Adrenal gland (tissue), 12 donors: ENCODE results near the gene RAD21L1. TPM values are rescaled to one million over a fixed set of nuclear protein-coding genes. Genes with fewer than 3 reads are reported as not detected.

Experiments
- DNase-seq, 7 donors: peaks; one replicate each; pipeline ENCODE4 v3.0.0-alpha.2; 2019 to 2020
- H3K27ac ChIP-seq, 5 donors: fragments of 200-600 bp; sonication (generic) in 4 of 5; 1 replicate in 3 of 5; 2 replicates in 2 of 5; pipeline versions ENCODE4 v1.5.1 to v1.8.0; 2016 to 2020; ENCODE audit warnings: mild to moderate bottlenecking in 1 of 5
- H3K27me3 ChIP-seq: fragments of 200-600 bp; 2 replicates; pipeline ENCODE4 v1.8.0; 2021
- H3K36me3 ChIP-seq, 2 donors: fragments of 200-600 bp; replicated peaks in 1 of 2; 1 replicate in 1 of 2; 2 replicates in 1 of 2; pipeline versions ENCODE4 v1.5.1 to v1.8.0; 2018 to 2022
- H3K4me1 ChIP-seq, 2 donors: fragments of 200-600 bp; replicated peaks in 1 of 2; 1 replicate in 1 of 2; 2 replicates in 1 of 2; pipeline versions ENCODE4 v1.5.1 to v1.8.0; 2018 to 2021
- H3K4me3 ChIP-seq, 4 donors: fragments of 200-600 bp; sonication (generic) in 3 of 4; one replicate each; pipeline ENCODE4 v1.5.1; 2016 to 2018
- H3K9me3 ChIP-seq, 3 donors: fragments of 200-600 bp; sonication (generic) in 1 of 3; replicated peaks in 1 of 3; 1 replicate in 2 of 3; 2 replicates in 1 of 3; pipeline versions ENCODE4 v1.5.1 to v1.8.0; 2016 to 2021
- POLR2A ChIP-seq, 2 donors: fragments of 450-650 bp; IDR thresholded peaks; one replicate each; pipeline ENCODE4 v1.6.1; 2017; ENCODE audit warnings: antibody characterized with exemption in 2 of 2, mild to moderate bottlenecking in 2 of 2, moderate library complexity in 1 of 2
- WGBS, 4 donors: extraction: QIAGEN DNeasy Blood & Tissue Kit in 2 of 4; methylation state at CpG; one replicate each; pipeline versions ENCODE4 v1.1.5 to v1.1.7; 2013 to 2017; 5-methylcytosine and 5-hydroxymethylcytosine counted together
- intact Hi-C, 2 donors: fragments of 100-400 bp; cut with DNase I; formaldehyde crosslinking; loops; one replicate each; pipeline versions ENCODE4 v1.14.1 to v1.15.0; 2022 to 2023
- polyA plus RNA-seq, 3 donors: library from polyadenylated mRNA; stranded (reverse); fragments of 200-250 nt in 2 of 3; fragments of 350-450 nt in 1 of 3; fragmentation: Illumina TruSeq in 1 of 3; extraction: RNeasy Lipid Tissue Mini Kit (QIAGEN cat#74804) in 1 of 3; gene quantifications; one replicate each; pipeline ENCODE4 v1.2.3, GENCODE V29; 2013 to 2014
- total RNA-seq, 9 donors: library from RNA; depleted of rRNA in 4 of 9; stranded (reverse); fragments of >200 nt in 4 of 9; fragments of 120-200 nt in 1 of 9; fragmentation: NEBNext Ultra II Directional in 1 of 9; extraction: Animal tissue kit (Norgen Biotek cat#: 25700) in 1 of 9; gene quantifications; one replicate each; pipeline versions ENCODE4 v1.1.0 to v1.2.4, GENCODE V29; 2013 to 2023
- TF ChIP-seq, protein P1 (sequence below), 6 experiments: fragments of 450-650 bp in 4 of 6; fragments of 200-600 bp in 2 of 6; sonication (generic) in 1 of 6; IDR thresholded peaks; 1 replicate in 5 of 6; 2 replicates in 1 of 6; pipeline versions ENCODE4 v1.5.1 to v1.8.0; 2016 to 2021; ENCODE audit warnings: antibody characterized with exemption in 6 of 6, mild to moderate bottlenecking in 2 of 6, moderate library complexity in 1 of 6
- donor health status: healthy with polysubstance abuse.
- donor health status: Bipolar disorder and iron deficiency.
- donor health status: DM: yes; HTN: yes; CAD: no.
- donor health status: DM: no; HTN: no; CAD: no.
- donor health status: DM: no; HTN: no; CAD: no.
- donor health status: DM: yes; HTN: yes; CAD: no.

RAD21L1 gene
- total and polyA plus RNA-seq, 12 donors: 0.06 to 0.07 TPM; not detected in 10

DNA sequence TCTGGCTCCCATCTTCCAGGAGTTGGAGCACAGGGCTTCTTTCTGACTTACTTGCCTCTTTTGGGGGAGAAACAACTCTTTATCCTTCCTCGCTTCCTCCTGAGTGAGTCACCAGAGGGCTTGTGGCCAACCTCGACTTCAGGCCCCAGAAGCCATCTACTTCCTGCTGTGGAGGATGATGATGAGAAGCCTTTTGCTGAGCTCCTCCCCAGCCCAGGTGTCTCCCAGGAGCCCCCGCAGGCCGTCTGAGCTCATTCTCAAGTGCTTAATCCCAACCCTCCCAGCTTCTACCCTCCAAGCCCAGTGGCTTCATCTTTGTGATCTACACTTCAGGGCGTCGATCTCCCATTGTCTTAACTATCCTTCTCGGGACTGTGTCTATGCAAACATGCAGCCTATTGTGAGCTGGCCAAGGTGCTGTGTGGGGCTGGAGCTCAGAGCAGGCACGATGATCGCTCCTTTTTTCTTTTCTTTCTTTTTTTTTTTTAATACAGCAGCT is 75.2 kb downstream of the RAD21L1 start:
- H3K36me3 ChIP-seq: no peaks in the 10 kb centered on the region
- WGBS, 4 donors: 74 to 83% (median 78%) methylated on average over 9 of the region's 9 CpGs

DNA sequence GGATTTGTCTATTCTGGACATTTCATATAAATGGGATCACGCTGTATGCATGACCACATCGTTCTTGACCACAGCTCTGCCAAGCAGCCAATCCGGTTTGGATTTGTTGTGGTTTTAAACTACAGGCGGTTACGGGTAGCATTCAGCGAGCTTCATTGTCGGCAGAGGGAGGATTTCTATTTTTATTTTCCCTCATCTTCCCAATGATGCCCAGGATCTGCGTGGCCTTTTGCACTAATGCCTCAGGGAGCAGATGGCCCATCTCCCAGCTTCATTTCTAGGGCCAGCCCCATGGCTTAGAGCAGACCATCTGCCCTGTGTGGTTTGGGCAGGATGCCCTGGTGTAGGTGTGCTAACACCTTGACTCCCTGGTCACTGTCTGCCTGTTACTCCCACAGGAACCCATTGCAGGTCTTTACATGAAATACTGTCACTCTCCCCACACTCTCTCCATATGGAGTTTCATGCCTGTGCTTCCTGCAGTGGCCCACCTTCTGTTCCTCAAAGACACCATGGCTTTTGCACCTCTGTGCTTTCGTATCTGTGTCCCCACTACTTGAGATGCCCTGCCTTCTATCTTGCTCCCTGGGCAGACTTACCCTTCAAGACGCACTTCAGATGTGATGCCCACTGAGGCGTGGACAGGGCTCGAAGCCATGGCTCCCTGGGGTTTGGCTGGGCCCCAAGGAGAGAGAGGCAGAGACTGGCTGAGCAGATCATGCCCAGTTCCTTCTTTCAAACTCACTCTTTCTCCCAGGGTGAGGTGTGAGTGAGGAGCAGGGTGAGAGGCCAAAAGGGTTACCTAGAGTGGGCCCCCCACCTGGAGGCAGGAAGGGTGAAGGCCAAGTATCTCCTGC is 77.1 kb downstream of the RAD21L1 start:
- DNase-seq: no peak
- H3K36me3 ChIP-seq: no peaks in the 10 kb centered on the region
- no peaks in the 10 kb centered on the region for H3K4me1 ChIP-seq
- H3K27ac ChIP-seq: no peak overlapping the region
- H3K9me3 ChIP-seq: no peaks in the 10 kb centered on the region
- H3K27me3 ChIP-seq: no peaks in the 10 kb centered on the region
- H3K4me3 ChIP-seq: no peak overlapping the region
- WGBS, 4 donors: 84 to 91% (median 91%) methylated on average over 12 of the region's 12 CpGs
- TF ChIP-seq POLR2A (IDR thresholded peaks at IDR 0.05): no peak
- TF ChIP-seq, protein P1, sequence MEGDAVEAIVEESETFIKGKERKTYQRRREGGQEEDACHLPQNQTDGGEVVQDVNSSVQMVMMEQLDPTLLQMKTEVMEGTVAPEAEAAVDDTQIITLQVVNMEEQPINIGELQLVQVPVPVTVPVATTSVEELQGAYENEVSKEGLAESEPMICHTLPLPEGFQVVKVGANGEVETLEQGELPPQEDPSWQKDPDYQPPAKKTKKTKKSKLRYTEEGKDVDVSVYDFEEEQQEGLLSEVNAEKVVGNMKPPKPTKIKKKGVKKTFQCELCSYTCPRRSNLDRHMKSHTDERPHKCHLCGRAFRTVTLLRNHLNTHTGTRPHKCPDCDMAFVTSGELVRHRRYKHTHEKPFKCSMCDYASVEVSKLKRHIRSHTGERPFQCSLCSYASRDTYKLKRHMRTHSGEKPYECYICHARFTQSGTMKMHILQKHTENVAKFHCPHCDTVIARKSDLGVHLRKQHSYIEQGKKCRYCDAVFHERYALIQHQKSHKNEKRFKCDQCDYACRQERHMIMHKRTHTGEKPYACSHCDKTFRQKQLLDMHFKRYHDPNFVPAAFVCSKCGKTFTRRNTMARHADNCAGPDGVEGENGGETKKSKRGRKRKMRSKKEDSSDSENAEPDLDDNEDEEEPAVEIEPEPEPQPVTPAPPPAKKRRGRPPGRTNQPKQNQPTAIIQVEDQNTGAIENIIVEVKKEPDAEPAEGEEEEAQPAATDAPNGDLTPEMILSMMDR (IDR thresholded peaks at IDR 0.05): no peak
- intact Hi-C loops: no loop called here

More for the DNA sequence above, 75.2 kb downstream of the RAD21L1 start:
- no peak for DNase-seq
- Histone ChIP-seq H3K9me3 (no peaks in the 10 kb centered on the region), H3K4me3 (no peak overlapping the region), H3K27ac (no peak overlapping the region), H3K27me3 (no peaks in the 10 kb centered on the region), H3K4me1 (no peaks in the 10 kb centered on the region)
- intact Hi-C loops: no loop called here
- TF ChIP-seq, protein P1 (IDR thresholded peaks at IDR 0.05): no peak
- TF ChIP-seq POLR2A (IDR thresholded peaks at IDR 0.05): no peak

DNA sequence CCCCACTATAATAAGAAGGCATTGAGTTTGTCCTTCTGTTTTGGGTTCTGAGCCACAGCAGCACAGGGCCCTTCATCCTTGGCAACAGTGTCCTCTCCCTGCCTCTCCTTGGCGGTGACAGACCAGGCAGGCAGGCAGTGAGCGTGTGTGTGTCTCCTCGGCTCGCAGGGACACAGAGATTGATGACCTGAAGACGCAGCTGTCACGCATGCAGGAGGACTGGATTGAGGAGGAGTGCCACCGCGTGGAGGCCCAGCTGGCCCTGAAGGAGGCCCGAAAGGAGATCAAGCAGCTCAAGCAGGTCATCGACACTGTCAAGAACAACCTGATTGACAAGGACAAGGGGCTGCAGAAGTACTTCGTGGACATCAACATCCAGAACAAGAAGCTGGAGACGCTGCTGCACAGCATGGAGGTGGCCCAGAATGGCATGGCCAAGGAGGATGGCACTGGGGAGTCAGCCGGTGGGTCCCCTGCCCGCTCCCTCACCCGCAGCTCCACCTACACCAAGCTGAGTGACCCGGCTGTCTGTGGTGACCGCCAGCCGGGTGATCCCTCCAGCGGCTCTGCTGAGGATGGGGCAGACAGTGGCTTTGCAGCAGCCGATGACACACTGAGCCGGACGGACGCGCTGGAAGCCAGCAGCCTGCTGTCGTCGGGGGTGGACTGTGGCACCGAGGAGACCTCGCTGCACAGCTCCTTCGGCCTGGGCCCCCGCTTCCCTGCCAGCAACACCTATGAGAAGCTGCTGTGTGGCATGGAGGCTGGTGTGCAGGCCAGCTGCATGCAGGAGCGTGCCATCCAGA is 79.1 kb downstream of the RAD21L1 start:
- 79 to 91% (median 83%) methylated on average over 12 to 31 of the region's 31 CpGs for whole genome bisulfite sequencing, 4 donors

More for the DNA sequence above, 79.1 kb downstream of the RAD21L1 start:
- H3K36me3 ChIP-seq: no peaks in the 10 kb centered on the region
- TF ChIP-seq, protein P1 (IDR thresholded peaks at IDR 0.05): no peak
- no peak for TF ChIP-seq POLR2A (IDR thresholded peaks at IDR 0.05)
- intact Hi-C loops: no loop called here
- no peak overlapping the region for H3K4me3 ChIP-seq
- H3K27ac ChIP-seq: no peak overlapping the region
- peak in 1 of 7 donors; percentile 74 for DNase-seq
- no peaks in the 10 kb centered on the region for H3K27me3 ChIP-seq
- no peaks in the 10 kb centered on the region for H3K4me1 ChIP-seq
- H3K9me3 ChIP-seq: no peaks in the 10 kb centered on the region

Other genes starting within 250 kb of the RAD21L1 start
- gene RSPO4, start 223.7 kb upstream of the RAD21L1 start, total RNA-seq: under 1 TPM in 4 of 9 donors, not detected in 5; 0.06 to 0.39 (median 0.25) TPM
- gene RSPO4, start 223.7 kb upstream of the RAD21L1 start, polyA plus RNA-seq: under 1 TPM; 0.16 to 0.64 (median 0.20) TPM
- gene PSMF1, start 107.4 kb upstream of the RAD21L1 start, total RNA-seq: 100 to 1,000 TPM in 6 of 9 donors, 10 to 100 TPM in 3; 38.0 to 363 (median 126) TPM
- gene PSMF1, start 107.4 kb upstream of the RAD21L1 start, polyA plus RNA-seq: 100 to 1,000 TPM in 1 of 3 donors, 10 to 100 TPM in 2; 24.8 to 136 (median 30.0) TPM
- gene TMEM74B, start 41.1 kb upstream of the RAD21L1 start, total RNA-seq: 1 to 10 TPM in 2 of 9 donors, under 1 TPM in 5, not detected in 2; 0.42 to 4.1 (median 0.97) TPM
- 1 to 10 TPM in 2 of 3 donors, under 1 TPM in 1; 0.24 to 9.5 (median 5.2) TPM for gene TMEM74B, start 41.1 kb upstream of the RAD21L1 start, polyA plus RNA-seq
- under 1 TPM in 6 of 9 donors, not detected in 3; 0.25 to 0.95 (median 0.39) TPM for gene C20orf202, start 22.6 kb upstream of the RAD21L1 start, total RNA-seq
- under 1 TPM; 0.17 to 0.40 (median 0.29) TPM for gene C20orf202, start 22.6 kb upstream of the RAD21L1 start, polyA plus RNA-seq
- gene SNPH, start 40.2 kb downstream of the RAD21L1 start, total RNA-seq: 10 to 100 TPM in 2 of 9 donors, 1 to 10 TPM in 7; 3.3 to 18.9 (median 5.8) TPM
- gene SNPH, start 40.2 kb downstream of the RAD21L1 start, polyA plus RNA-seq: 10 to 100 TPM in 1 of 3 donors, 1 to 10 TPM in 2; 2.1 to 12.8 (median 4.2) TPM
- gene SDCBP2, start 103.1 kb downstream of the RAD21L1 start, total RNA-seq: 1 to 10 TPM in 7 of 9 donors, under 1 TPM in 2; 0.43 to 7.6 (median 2.7) TPM
- 1 to 10 TPM; 2.4 to 3.8 (median 3.0) TPM for gene SDCBP2, start 103.1 kb downstream of the RAD21L1 start, polyA plus RNA-seq
- gene FKBP1A, start 167.0 kb downstream of the RAD21L1 start, total RNA-seq: 100 to 1,000 TPM in 7 of 9 donors, 10 to 100 TPM in 2; 51.7 to 571 (median 124) TPM
- gene FKBP1A, start 167.0 kb downstream of the RAD21L1 start, polyA plus RNA-seq: 100 to 1,000 TPM; 111 to 917 (median 149) TPM
- gene NSFL1C, start 240.8 kb downstream of the RAD21L1 start, total RNA-seq: 100 to 1,000 TPM in 5 of 9 donors, 10 to 100 TPM in 4; 52.5 to 491 (median 117) TPM
- 100 to 1,000 TPM in 1 of 3 donors, 10 to 100 TPM in 2; 46.1 to 510 (median 61.1) TPM for gene NSFL1C, start 240.8 kb downstream of the RAD21L1 start, polyA plus RNA-seq